ENCODE results near the gene CYP3A5. TPM values are rescaled to one million over a fixed set of nuclear protein-coding genes. Genes with fewer than 3 reads are reported as not detected.

CYP3A5 gene
- total RNA-seq, 1 experiment from 2014 or later = not detected

DNA sequence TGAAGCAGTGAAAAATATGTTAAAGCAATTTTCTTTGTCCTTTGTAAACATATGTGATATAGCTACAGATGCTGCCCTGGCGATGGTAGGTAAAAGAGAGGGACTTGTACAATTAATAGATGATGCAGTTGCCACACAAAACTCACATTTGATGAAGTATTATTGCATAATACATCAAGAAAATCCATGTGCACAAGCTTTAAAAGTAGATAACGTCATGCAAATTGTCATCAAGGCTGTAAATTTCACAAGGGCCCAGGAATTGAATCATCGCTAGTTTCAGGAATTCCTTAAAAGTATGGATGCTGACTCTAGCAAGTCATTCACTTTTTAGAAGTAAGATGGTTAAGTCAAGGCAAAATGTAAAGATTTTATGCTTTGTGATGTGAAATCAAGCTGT is 10.0 kb downstream of the CYP3A5 start:
- Histone ChIP-seq H4K8ac (replicated peaks; ENCODE audit: insufficient read length, low read depth, low read length) (no peak overlapping the region), H3K79me1 (ENCODE audit: insufficient read depth, low read depth, low read length, poor library complexity, severe bottlenecking) (no peaks in the 10 kb centered on the region), H3T11ph (ENCODE audit: low read length) (no peak overlapping the region), H2BK120ac (ENCODE audit: low read depth, low read length, poor library complexity, severe bottlenecking) (no peak overlapping the region), H2BK5ac (ENCODE audit: insufficient read length, low read length) (no peak overlapping the region), H4K91ac (ENCODE audit: insufficient read length, low read depth, low read length) (no peak overlapping the region), H3K4me2 (ENCODE audit: insufficient read depth, insufficient read length, low read length) (no peak overlapping the region), H3K18ac (ENCODE audit: insufficient read length, low read depth, low read length) (no peak overlapping the region), H3K9me3 (ENCODE audit: control insufficient read depth, low read depth, low read length) (no peaks in the 10 kb centered on the region), H3K56ac (ENCODE audit: insufficient read length, low read depth, low read length) (no peak overlapping the region), H2AK5ac (ENCODE audit: insufficient read length, low read length) (no peak overlapping the region), H3K27ac (ENCODE audit: insufficient read length, low read depth, low read length) (no peak overlapping the region), H3K27me3 (ENCODE audit: insufficient read depth, low read length) (no peaks in the 10 kb centered on the region), H2BK12ac (ENCODE audit: insufficient read length, low read depth, low read length) (no peak overlapping the region), H3K79me2 (ENCODE audit: insufficient read depth, low read length) (no peaks in the 10 kb centered on the region), H2AFZ (ENCODE audit: low read length) (no peak overlapping the region), H3K23me2 (ENCODE audit: insufficient read length, low read depth, low read length, poor library complexity, severe bottlenecking) (no peaks in the 10 kb centered on the region), H3K23ac (ENCODE audit: insufficient read length, low read depth, low read length) (no peak overlapping the region), H3K9ac (ENCODE audit: extremely low read depth, insufficient read length, low read length) (no peak overlapping the region), H2BK15ac (ENCODE audit: low read depth, low read length) (no peak overlapping the region), H4K5ac (ENCODE audit: insufficient read length, low read depth, low read length) (no peak overlapping the region), H3K14ac (ENCODE audit: insufficient read depth, low read length) (no peak overlapping the region), H2BK20ac (ENCODE audit: low read depth, low read length, poor library complexity, severe bottlenecking) (no peak overlapping the region), H3K4ac (ENCODE audit: low read depth, low read length) (no peak overlapping the region), H4K20me1 (ENCODE audit: control insufficient read depth, insufficient read depth, insufficient read length) (no peaks in the 10 kb centered on the region), H3K4me1 (ENCODE audit: insufficient read depth, low read length) (no peaks in the 10 kb centered on the region)
- no peaks in the 10 kb centered on the region for H3K36me3 Mint-ChIP-seq (ENCODE audit: insufficient read depth in 1 of 3, low read depth in 3 of 3)
- no peaks in the 10 kb centered on the region for H3K27me3 Mint-ChIP-seq (ENCODE audit: low read depth)
- H3K4me1 Mint-ChIP-seq = peaks cover 4 to 6% of the 10 kb centered on the region in 2 experiments
- DNase-seq = no peak
- no peak overlapping the region for H3K4me3 Mint-ChIP-seq
- WGBS (ENCODE audit: extremely low coverage, insufficient read length, low lambda C conversion rate) = no CpG with 5 or more reads among the region's 3 CpGs
- no peaks in the 10 kb centered on the region for H3K9me3 Mint-ChIP-seq
- H3K27ac Mint-ChIP-seq = no peak overlapping the region
- no peak for TF ChIP-seq CTCF (conservative IDR thresholded peaks at IDR 0.05)
